ENCODE measurements around the gene UGT2B28. TPM values are rescaled to one million over a fixed set of nuclear protein-coding genes. Genes with fewer than 3 reads are reported as not detected.
"Not testable (repeated sequence)": the region's sequence is repeated elsewhere in the genome, so short reads cannot be mapped to it uniquely, and the experiment has no call there.

Gene UGT2B28
- total RNA-seq, 4 donors from 2014 or later: not detected

GRCh38 chr4:69323284-69323683, 43.0 kb downstream of the UGT2B28 start:
- TF ChIP-seq CTCF (IDR thresholded peaks at IDR 0.05) (no peak), POLR2A (IDR thresholded peaks at IDR 0.05) (no peak)
- no peak for DNase-seq
- Histone ChIP-seq H3K27me3 (no peaks in the 10 kb centered on the region), H3K4me1 (no peaks in the 10 kb centered on the region), H3K36me3 (no peaks in the 10 kb centered on the region), H3K27ac (no peak overlapping the region), H3K9me3 (no peaks in the 10 kb centered on the region), H3K4me3 (replicated peaks in 1 of 3) (no peak overlapping the region)
- 75 to 78% methylated on average over 2 of the region's 2 CpGs for WGBS, 2 donors
- intact Hi-C loops (cut with DNase I): no loop called here

GRCh38 chr4:69330345-69331047, 50.2 kb downstream of the UGT2B28 start:
- H3K27me3 ChIP-seq: no peaks in the 10 kb centered on the region
- intact Hi-C loops (cut with DNase I): no loop called here
- H3K27ac ChIP-seq: no peak overlapping the region
- DNase-seq: no peak
- H3K9me3 ChIP-seq: no peaks in the 10 kb centered on the region
- no peak for TF ChIP-seq CTCF (IDR thresholded peaks at IDR 0.05)
- no peak for TF ChIP-seq POLR2A (IDR thresholded peaks at IDR 0.05)
- 68 to 83% methylated on average over 4 of the region's 4 CpGs for WGBS, 2 donors
- no peak overlapping the region for H3K4me3 ChIP-seq (replicated peaks in 1 of 3)
- no peaks in the 10 kb centered on the region for H3K36me3 ChIP-seq
- H3K4me1 ChIP-seq: no peaks in the 10 kb centered on the region

GRCh38 chr4:69331304-69331703, 51.0 kb downstream of the UGT2B28 start:
- intact Hi-C loops (cut with DNase I); DNase-seq; H3K27ac ChIP-seq; H3K4me1 ChIP-seq; H3K4me3 ChIP-seq (replicated peaks in 1 of 3); H3K27me3 ChIP-seq; H3K36me3 ChIP-seq; H3K9me3 ChIP-seq: not testable (repeated sequence)
- 84 to 90% methylated on average over 2 of the region's 2 CpGs for WGBS, 2 donors

GRCh38 chr4:69335485-69335884, 55.2 kb downstream of the UGT2B28 start:
- H3K36me3 ChIP-seq; H3K27ac ChIP-seq; H3K4me3 ChIP-seq (replicated peaks in 1 of 3); H3K4me1 ChIP-seq; DNase-seq; H3K9me3 ChIP-seq; H3K27me3 ChIP-seq; intact Hi-C loops (cut with DNase I): not testable (repeated sequence)

GRCh38 chr4:69343114-69343513, 62.8 kb downstream of the UGT2B28 start:
- 82 to 85% methylated on average over 2 of the region's 2 CpGs for WGBS, 2 donors
- H3K36me3 ChIP-seq; intact Hi-C loops (cut with DNase I); H3K4me1 ChIP-seq; DNase-seq; H3K27me3 ChIP-seq; H3K4me3 ChIP-seq (replicated peaks in 1 of 3); H3K9me3 ChIP-seq; H3K27ac ChIP-seq: not testable (repeated sequence)

- intact Hi-C loops (cut with DNase I); H3K4me3 ChIP-seq (replicated peaks in 1 of 3); H3K36me3 ChIP-seq; H3K9me3 ChIP-seq; H3K4me1 ChIP-seq; H3K27me3 ChIP-seq; DNase-seq; H3K27ac ChIP-seq: not testable (repeated sequence)
- WGBS, 2 donors: 58 to 70% methylated on average over 8 of the region's 8 CpGs
Measured at GRCh38 chr4:69343558-69344420, 63.5 kb downstream of the UGT2B28 start.

Other genes starting within 250 kb of the UGT2B28 start
- not detected for gene UGT2B7, start 184.0 kb upstream of the UGT2B28 start, total RNA-seq
- under 1 TPM; 0.13 to 0.92 (median 0.47) TPM for gene UGT2B11, start 65.7 kb upstream of the UGT2B28 start, total RNA-seq
- not detected for gene UGT2B4, start 215.4 kb downstream of the UGT2B28 start, total RNA-seq

All from thyroid gland (tissue), 4 donors.